RKO (cell line): ENCODE measurements around the gene DES.
"Not testable (repeated sequence)": the region's sequence is repeated elsewhere in the genome, so short reads cannot be mapped to it uniquely, and the experiment has no call there.

Source experiments
- DNase-seq: peaks from one replicate; pipeline ENCODE4 v3.0.0-alpha.2; 2016; ENCODE audit warnings: low spot score

The DES gene

GRCh38 chr2:219400562-219400961 is 17.6 kb upstream of the DES start:
- no peak for DNase-seq

GRCh38 chr2:219401606-219402005 is 16.6 kb upstream of the DES start:
- DNase-seq = no peak

- DNase-seq = peak; percentile 87
Measured at GRCh38 chr2:219402665-219403515, 15.3 kb upstream of the DES start.

- no peak for DNase-seq
Measured at GRCh38 chr2:219403861-219404260, 14.3 kb upstream of the DES start.

GRCh38 chr2:219404291-219404910 is 13.8 kb upstream of the DES start:
- DNase-seq = no peak

GRCh38 chr2:219404954-219405353 is 13.2 kb upstream of the DES start:
- no peak for DNase-seq

- no peak for DNase-seq
Measured at GRCh38 chr2:219405451-219405850, 12.7 kb upstream of the DES start.

GRCh38 chr2:219405958-219406860 is 12.0 kb upstream of the DES start:
- DNase-seq = no peak

- peak; percentile 40 for DNase-seq
Measured at GRCh38 chr2:219406861-219407230, 11.3 kb upstream of the DES start.

- not testable (repeated sequence) for DNase-seq
Measured at GRCh38 chr2:219407343-219407742, 10.8 kb upstream of the DES start.

GRCh38 chr2:219408204-219408603 is 10.0 kb upstream of the DES start:
- DNase-seq = no peak

GRCh38 chr2:219408631-219409030 is 9.5 kb upstream of the DES start:
- no peak for DNase-seq

GRCh38 chr2:219409619-219410018 is 8.6 kb upstream of the DES start:
- DNase-seq = no peak

GRCh38 chr2:219410390-219410789 is 7.8 kb upstream of the DES start:
- no peak for DNase-seq

GRCh38 chr2:219414857-219415256 is 3.3 kb upstream of the DES start:
- no peak for DNase-seq

GRCh38 chr2:219415580-219416234 is 2.5 kb upstream of the DES start:
- no peak for DNase-seq

- DNase-seq = no peak
Measured at GRCh38 chr2:219416235-219416602, 2.0 kb upstream of the DES start.

- DNase-seq = no peak
Measured at GRCh38 chr2:219416938-219417337, 1.2 kb upstream of the DES start.

GRCh38 chr2:219417374-219417773 is 803 bp upstream of the DES start:
- no peak for DNase-seq

GRCh38 chr2:219419012-219419324 is 791 bp downstream of the DES start:
- DNase-seq = no peak

- no peak for DNase-seq
Measured at GRCh38 chr2:219419331-219420197, 1.4 kb downstream of the DES start.
